ENCODE results near the gene SYNCRIP.
"Not testable (repeated sequence)": the region's sequence is repeated elsewhere in the genome, so short reads cannot be mapped to it uniquely, and the experiment has no call there.

Gene SYNCRIP

DNA sequence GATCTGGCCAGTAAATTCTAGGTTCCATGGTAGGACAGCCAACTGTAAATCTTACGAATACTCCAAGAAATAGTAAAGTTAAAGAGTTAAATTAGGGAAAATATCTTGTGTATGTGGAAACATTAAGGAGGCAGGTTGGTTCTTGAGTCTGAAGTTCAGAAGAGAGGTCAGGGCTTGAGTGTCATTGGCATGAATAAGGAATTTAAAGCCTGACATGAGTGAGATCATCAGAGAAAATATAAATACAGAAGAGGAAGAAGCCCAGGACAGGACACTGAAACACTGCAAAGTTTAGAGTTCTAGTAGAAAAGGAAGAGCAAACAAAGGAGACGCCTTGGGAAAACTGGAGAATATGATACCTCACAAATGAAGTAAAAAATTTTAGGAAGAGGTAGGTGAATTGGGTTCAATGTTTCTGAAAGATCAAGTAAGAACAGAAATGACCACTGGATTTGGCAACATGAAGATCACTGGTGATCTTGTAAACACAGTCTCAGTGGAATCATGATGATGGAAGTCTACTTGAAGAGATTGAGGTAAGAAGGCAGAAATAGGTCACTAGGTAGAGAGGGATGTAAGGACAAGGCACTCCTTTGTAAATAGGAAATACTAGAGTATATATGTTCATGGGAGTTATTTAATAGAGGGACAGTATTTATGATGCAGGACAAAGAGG is 41.6 kb upstream of the SYNCRIP start:
- Histone ChIP-seq H3K27me3 (replicated peaks; ENCODE audit: control insufficient read depth, insufficient read depth, low read length) (no peaks in the 10 kb centered on the region), H3K36me3 (ENCODE audit: control insufficient read depth, insufficient read depth, low read length) (no peaks in the 10 kb centered on the region), H3K4me3 (replicated peaks; ENCODE audit: low read depth, low read length) (no peak overlapping the region)
- DNase-seq (ENCODE audit: extremely low read depth, insufficient read length): no peak
- TF ChIP-seq, protein P1, sequence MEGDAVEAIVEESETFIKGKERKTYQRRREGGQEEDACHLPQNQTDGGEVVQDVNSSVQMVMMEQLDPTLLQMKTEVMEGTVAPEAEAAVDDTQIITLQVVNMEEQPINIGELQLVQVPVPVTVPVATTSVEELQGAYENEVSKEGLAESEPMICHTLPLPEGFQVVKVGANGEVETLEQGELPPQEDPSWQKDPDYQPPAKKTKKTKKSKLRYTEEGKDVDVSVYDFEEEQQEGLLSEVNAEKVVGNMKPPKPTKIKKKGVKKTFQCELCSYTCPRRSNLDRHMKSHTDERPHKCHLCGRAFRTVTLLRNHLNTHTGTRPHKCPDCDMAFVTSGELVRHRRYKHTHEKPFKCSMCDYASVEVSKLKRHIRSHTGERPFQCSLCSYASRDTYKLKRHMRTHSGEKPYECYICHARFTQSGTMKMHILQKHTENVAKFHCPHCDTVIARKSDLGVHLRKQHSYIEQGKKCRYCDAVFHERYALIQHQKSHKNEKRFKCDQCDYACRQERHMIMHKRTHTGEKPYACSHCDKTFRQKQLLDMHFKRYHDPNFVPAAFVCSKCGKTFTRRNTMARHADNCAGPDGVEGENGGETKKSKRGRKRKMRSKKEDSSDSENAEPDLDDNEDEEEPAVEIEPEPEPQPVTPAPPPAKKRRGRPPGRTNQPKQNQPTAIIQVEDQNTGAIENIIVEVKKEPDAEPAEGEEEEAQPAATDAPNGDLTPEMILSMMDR (IDR thresholded peaks at IDR 0.05; ENCODE audit: insufficient read depth, low read length, poor library complexity, severe bottlenecking): no peak

DNA sequence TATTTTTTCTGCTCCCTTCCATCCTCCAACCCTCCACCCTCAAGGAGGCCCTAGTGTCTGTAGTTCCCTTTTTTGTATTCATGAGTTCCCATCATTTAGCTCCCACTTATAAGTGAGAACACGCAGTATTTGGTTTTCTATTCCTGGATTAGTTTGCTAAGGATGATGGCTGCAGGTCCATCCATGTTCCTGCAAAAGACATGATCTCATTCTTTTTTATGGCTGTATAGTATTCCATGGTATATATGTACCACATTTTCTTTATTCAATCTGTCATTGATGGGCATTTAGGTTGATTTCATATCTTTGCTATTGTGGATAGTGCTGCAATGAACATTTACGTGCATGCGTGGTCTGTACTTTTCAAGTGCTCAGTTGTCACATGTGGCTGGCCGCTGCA is 39.2 kb upstream of the SYNCRIP start:
- DNase-seq (ENCODE audit: extremely low read depth, insufficient read length): not testable (repeated sequence)

GRCh38 chr6:85680388-85680787 is 37.7 kb upstream of the SYNCRIP start:
- no peaks in the 10 kb centered on the region for H3K27me3 ChIP-seq (replicated peaks; ENCODE audit: control insufficient read depth, insufficient read depth, low read length)
- H3K4me3 ChIP-seq (replicated peaks; ENCODE audit: low read depth, low read length): peak overlapping the region; percentile 71
- no peak for DNase-seq (ENCODE audit: extremely low read depth, insufficient read length)
- H3K36me3 ChIP-seq (ENCODE audit: control insufficient read depth, insufficient read depth, low read length): peaks cover 4% of the 10 kb centered on the region
- TF ChIP-seq, protein P1 (IDR thresholded peaks at IDR 0.05; ENCODE audit: insufficient read depth, low read length, poor library complexity, severe bottlenecking): no peak

More for the DNA sequence above, 39.2 kb upstream of the SYNCRIP start:
- H3K36me3 ChIP-seq (ENCODE audit: control insufficient read depth, insufficient read depth, low read length); H3K27me3 ChIP-seq (replicated peaks; ENCODE audit: control insufficient read depth, insufficient read depth, low read length); H3K4me3 ChIP-seq (replicated peaks; ENCODE audit: low read depth, low read length): not testable (repeated sequence)

DNA sequence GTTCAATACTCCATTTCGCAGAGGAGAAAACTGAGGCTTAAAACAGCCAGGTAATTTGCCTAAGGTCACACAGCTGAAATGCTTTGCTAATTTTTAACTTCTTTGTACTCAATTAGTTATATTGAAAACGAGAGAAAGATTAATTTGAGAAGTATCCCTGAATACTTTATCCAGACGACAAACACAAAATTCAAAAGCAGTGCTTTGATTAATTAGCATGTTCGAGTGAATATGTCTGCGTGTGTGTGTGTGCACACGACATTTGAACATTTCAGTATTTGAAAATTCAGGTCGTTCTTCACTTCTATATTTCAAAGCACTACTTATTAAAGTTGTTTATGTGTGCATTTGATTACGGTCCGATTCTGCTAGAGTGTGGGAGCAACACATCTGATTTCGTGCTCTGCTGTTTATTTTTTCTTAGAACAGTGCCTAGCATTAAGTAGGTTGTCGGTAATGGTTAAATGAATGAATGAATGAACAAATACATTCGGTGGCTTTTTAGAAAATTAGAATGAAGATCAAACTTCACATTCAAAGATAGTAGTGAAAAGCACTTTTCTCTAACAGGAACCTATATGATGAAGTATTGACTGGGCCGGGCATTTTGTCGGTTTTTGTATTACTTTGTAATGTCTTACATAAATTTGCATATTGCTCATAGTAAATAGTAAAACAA is 36.9 kb upstream of the SYNCRIP start:
- TF ChIP-seq, protein P1 (IDR thresholded peaks at IDR 0.05; ENCODE audit: insufficient read depth, low read length, poor library complexity, severe bottlenecking): no peak
- peaks cover 6% of the 10 kb centered on the region for H3K36me3 ChIP-seq (ENCODE audit: control insufficient read depth, insufficient read depth, low read length)
- no peak for DNase-seq (ENCODE audit: extremely low read depth, insufficient read length)
- H3K4me3 ChIP-seq (replicated peaks; ENCODE audit: low read depth, low read length): peak overlapping the region; percentile 71
- no peaks in the 10 kb centered on the region for H3K27me3 ChIP-seq (replicated peaks; ENCODE audit: control insufficient read depth, insufficient read depth, low read length)

- Histone ChIP-seq H3K36me3 (ENCODE audit: control insufficient read depth, insufficient read depth, low read length) (peaks cover 6% of the 10 kb centered on the region), H3K4me3 (replicated peaks; ENCODE audit: low read depth, low read length) (peak overlapping the region; percentile 88), H3K27me3 (replicated peaks; ENCODE audit: control insufficient read depth, insufficient read depth, low read length) (no peaks in the 10 kb centered on the region)
- TF ChIP-seq, protein P1 (IDR thresholded peaks at IDR 0.05; ENCODE audit: insufficient read depth, low read length, poor library complexity, severe bottlenecking): no peak
- DNase-seq (ENCODE audit: extremely low read depth, insufficient read length): peak; percentile 99
These were observed 36.1 kb upstream of the SYNCRIP start for GRCh38 chr6:85678602-85679444.

Data from GM06990 (cell line).